Esophagus muscularis mucosa (tissue), 4 donors: ENCODE measurements around the gene AKR1C2. TPM values are rescaled to one million over a fixed set of nuclear protein-coding genes. Genes with fewer than 3 reads are reported as not detected.
"Not testable (repeated sequence)": the region's sequence is repeated elsewhere in the genome, so short reads cannot be mapped to it uniquely, and the experiment has no call there.

Source experiments
- DNase-seq: peaks from one replicate; pipeline ENCODE4 v3.0.0-alpha.2; 2017; ENCODE audit errors: extremely low spot score
- H3K27ac ChIP-seq, 4 donors: fragments of 200-600 bp; sonication (generic); replicated peaks in 1 of 4; 1 replicate in 3 of 4; 2 replicates in 1 of 4; pipeline ENCODE4 v1.5.1; 2016 to 2019; ENCODE audit warnings: mild to moderate bottlenecking in 1 of 4
- H3K27me3 ChIP-seq, 4 donors: fragments of 200-600 bp; sonication (generic); one replicate each; pipeline versions ENCODE4 v1.5.1 to v1.6.0; 2016 to 2019
- H3K36me3 ChIP-seq, 4 donors: fragments of 200-600 bp; sonication (generic); one replicate each; pipeline ENCODE4 v1.5.1; 2016 to 2019
- H3K4me1 ChIP-seq, 4 donors: fragments of 200-600 bp; sonication (generic); one replicate each; pipeline ENCODE4 v1.5.1; 2016 to 2019
- H3K4me3 ChIP-seq, 4 donors: fragments of 200-600 bp; sonication (generic); 1 replicate in 2 of 4; 2 replicates in 2 of 4; pipeline ENCODE4 v1.5.1; 2016 to 2019; ENCODE audit warnings: mild to moderate bottlenecking in 4 of 4, moderate library complexity in 1 of 4
- H3K9me3 ChIP-seq, 4 donors: fragments of 200-600 bp; sonication (generic); 1 replicate in 3 of 4; 2 replicates in 1 of 4; pipeline ENCODE4 v1.5.1; 2016 to 2019
- CTCF ChIP-seq, 3 experiments: fragments of 200-600 bp in 2 of 3; fragments of 450-650 bp in 1 of 3; sonication (generic) in 2 of 3; IDR thresholded peaks; one replicate each; pipeline ENCODE4 v1.5.1; 2017 to 2019; ENCODE audit warnings: antibody characterized with exemption in 3 of 3, mild to moderate bottlenecking in 2 of 3, moderate library complexity in 1 of 3
- EP300 ChIP-seq: sonication (generic); formaldehyde crosslinking; IDR thresholded peaks from one replicate; pipeline ENCODE4 v1.6.1; 2017; ENCODE audit warnings: antibody characterized with exemption
- POLR2A ChIP-seq: fragments of 450-650 bp; IDR thresholded peaks from one replicate; pipeline ENCODE4 v1.6.1; 2017; ENCODE audit warnings: antibody characterized with exemption, moderate library complexity, mild to moderate bottlenecking, low read depth
- POLR2AphosphoS5 ChIP-seq, 2 donors: sonication (generic); formaldehyde crosslinking; IDR thresholded peaks; one replicate each; pipeline ENCODE4 v1.6.1; 2017; ENCODE audit warnings: antibody characterized with exemption in 2 of 2
- WGBS: methylation state at CpG from one replicate; pipeline ENCODE4 v1.1.5; 2018; 5-methylcytosine and 5-hydroxymethylcytosine counted together
- intact Hi-C: fragments of 100-400 bp; cut with DNase I; formaldehyde crosslinking; loops from one replicate; pipeline ENCODE4 v1.15.1; 2023
- total RNA-seq, 4 donors: library from RNA; depleted of rRNA; stranded (reverse); fragments of >200 nt; gene quantifications; one replicate each; pipeline versions ENCODE4 v1.1.0 to v1.2.1, GENCODE V29; 2016

Gene AKR1C2
- total RNA-seq, 4 donors from 2014 or later = 7.9 to 12.7 (median 9.6) TPM

GRCh38 chr10:5034588-5034987 lies 30.9 kb upstream of the AKR1C2 start:
- H3K9me3 ChIP-seq = peaks cover 0 to 35% (median 28%) of the 10 kb centered on the region in 4 donors
- TF ChIP-seq CTCF (IDR thresholded peaks at IDR 0.05) = no peak
- no peak for TF ChIP-seq POLR2AphosphoS5 (IDR thresholded peaks at IDR 0.05)
- TF ChIP-seq EP300 = no peak
- TF ChIP-seq POLR2A = no peak
- peak; percentile 21 for DNase-seq
- H3K27me3 ChIP-seq = no peaks in the 10 kb centered on the region
- no peaks in the 10 kb centered on the region for H3K4me1 ChIP-seq
- H3K36me3 ChIP-seq = no peaks in the 10 kb centered on the region
- intact Hi-C loops = no loop called here
- no peak overlapping the region for H3K4me3 ChIP-seq
- H3K27ac ChIP-seq = no peak overlapping the region

- H3K9me3 ChIP-seq = peaks cover 0 to 36% (median 30%) of the 10 kb centered on the region in 4 donors
- H3K4me1 ChIP-seq = no peaks in the 10 kb centered on the region
- WGBS = 45% methylated on average over 2 of the region's 2 CpGs
- TF ChIP-seq POLR2A = no peak
- H3K27ac ChIP-seq = no peak overlapping the region
- no peaks in the 10 kb centered on the region for H3K36me3 ChIP-seq
- H3K27me3 ChIP-seq = no peaks in the 10 kb centered on the region
- H3K4me3 ChIP-seq = no peak overlapping the region
- DNase-seq = peak; percentile 26
- intact Hi-C loops = no loop called here
Measured at GRCh38 chr10:5033061-5033778, 29.6 kb upstream of the AKR1C2 start.

- DNase-seq = peak; percentile 5
- peaks cover 0 to 36% (median 30%) of the 10 kb centered on the region in 4 donors for H3K9me3 ChIP-seq
- WGBS = no CpG with 5 or more reads among the region's 22 CpGs
Measured at GRCh38 chr10:5032444-5032843, 28.8 kb upstream of the AKR1C2 start.

GRCh38 chr10:5031588-5031987 lies 27.9 kb upstream of the AKR1C2 start:
- peaks cover 0 to 36% (median 30%) of the 10 kb centered on the region in 4 donors for H3K9me3 ChIP-seq
- H3K4me1 ChIP-seq, H3K36me3 ChIP-seq, H3K27me3 ChIP-seq, H3K4me3 ChIP-seq, H3K27ac ChIP-seq, intact Hi-C loops: not testable (repeated sequence)
- peak; percentile 42 for DNase-seq
- WGBS = 64% methylated on average over 4 of the region's 4 CpGs

More at GRCh38 chr10:5032444-5032843, 28.8 kb upstream of the AKR1C2 start:
- H3K27ac ChIP-seq, H3K4me3 ChIP-seq, H3K4me1 ChIP-seq, intact Hi-C loops, H3K36me3 ChIP-seq, H3K27me3 ChIP-seq: not testable (repeated sequence)

- Histone ChIP-seq H3K9me3 (peaks cover 0 to 36% (median 30%) of the 10 kb centered on the region in 4 donors), H3K27ac (no peak overlapping the region), H3K27me3 (no peaks in the 10 kb centered on the region), H3K36me3 (no peaks in the 10 kb centered on the region), H3K4me1 (no peaks in the 10 kb centered on the region), H3K4me3 (no peak overlapping the region)
- no peak for DNase-seq
- intact Hi-C loops = no loop called here
- WGBS = 100% methylated on average over 1 of the region's 1 CpG
- no peak for TF ChIP-seq CTCF (IDR thresholded peaks at IDR 0.05)
- TF ChIP-seq EP300 = no peak
- TF ChIP-seq POLR2AphosphoS5 (IDR thresholded peaks at IDR 0.05) = no peak
- TF ChIP-seq POLR2A = no peak
Measured at GRCh38 chr10:5030989-5031388, 27.3 kb upstream of the AKR1C2 start.

- H3K4me3 ChIP-seq, H3K27me3 ChIP-seq, H3K27ac ChIP-seq, DNase-seq, intact Hi-C loops, H3K4me1 ChIP-seq, H3K36me3 ChIP-seq: not testable (repeated sequence)
- peaks cover 0 to 11% (median 7%) of the 10 kb centered on the region in 4 donors for H3K9me3 ChIP-seq
Measured at GRCh38 chr10:5025461-5025881, 21.8 kb upstream of the AKR1C2 start.
